HG02885 (cell line): ENCODE measurements around the gene ATP6V1C2.
"Not testable (repeated sequence)": the region's sequence is repeated elsewhere in the genome, so short reads cannot be mapped to it uniquely, and the experiment has no call there.

ENCODE experiments used
- ATAC-seq: cut with Tn5 transposase; IDR thresholded peaks from one replicate; pipeline ENCODE4 v1.9.1; 2021; ENCODE audit warnings: mild to moderate bottlenecking; ENCODE audit not compliant: unreplicated experiment, poor library complexity

The ATP6V1C2 gene

DNA sequence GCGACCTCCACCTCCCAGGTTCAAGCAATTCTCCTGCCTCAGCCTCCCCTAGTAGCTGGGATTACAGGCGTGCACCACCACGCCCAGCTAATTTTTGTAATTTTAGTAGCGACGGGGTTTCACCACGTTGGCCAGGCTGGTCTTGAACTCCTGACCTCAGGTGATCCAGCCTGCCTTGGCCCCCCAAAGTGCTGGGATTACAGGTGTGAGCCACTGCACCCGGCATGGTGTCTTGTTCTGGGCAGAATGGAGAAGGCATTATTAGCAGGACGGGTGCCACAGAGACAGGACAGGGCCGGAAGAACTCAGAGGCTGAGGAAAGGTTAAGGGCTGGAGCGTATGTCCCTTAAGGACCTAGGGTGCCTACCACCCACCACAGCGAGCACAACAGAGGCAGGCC is 59.4 kb downstream of the ATP6V1C2 start:
- ATAC-seq = not testable (repeated sequence)

GRCh38 chr2:10781746-10782145 is 60.3 kb downstream of the ATP6V1C2 start:
- ATAC-seq = no peak

DNA sequence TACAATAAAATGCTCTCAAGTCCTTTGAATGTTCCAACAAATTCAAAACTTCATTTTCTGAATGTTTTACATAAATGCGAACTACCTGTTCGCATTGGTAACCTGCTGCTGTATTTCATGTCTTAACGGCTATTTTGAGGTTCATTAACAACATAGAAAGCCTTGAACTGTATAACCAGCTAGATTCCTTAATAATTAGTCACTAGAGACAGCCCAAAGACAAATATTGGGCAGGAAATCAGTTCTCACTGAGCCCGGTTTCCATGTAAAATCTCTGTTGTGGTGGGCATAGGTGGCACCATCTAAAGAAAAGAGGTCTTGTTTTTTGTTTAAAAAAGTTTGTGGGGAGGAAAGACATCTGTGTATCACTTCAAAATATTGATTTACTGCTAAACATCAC is 62.0 kb downstream of the ATP6V1C2 start:
- ATAC-seq = no peak

GRCh38 chr2:10784719-10785118 is 63.3 kb downstream of the ATP6V1C2 start:
- no peak for ATAC-seq

DNA sequence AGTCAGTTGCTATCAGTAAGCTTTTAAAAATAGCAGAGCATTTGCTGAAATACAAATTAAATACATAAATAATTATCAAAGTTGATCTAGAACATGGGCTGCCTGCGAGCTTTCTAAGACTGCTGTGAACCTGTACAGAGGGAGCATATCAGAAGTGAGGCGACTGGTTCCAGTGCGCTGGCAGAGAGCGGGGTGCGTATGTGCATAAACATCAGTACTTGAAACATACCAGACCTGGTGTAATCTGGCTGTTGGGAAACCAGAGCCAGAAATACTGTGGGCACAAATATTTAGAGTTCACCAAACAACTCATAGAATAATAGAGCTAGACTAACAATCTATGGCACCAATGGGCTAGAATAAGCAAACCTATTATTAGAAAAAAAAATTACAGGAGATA is 63.8 kb downstream of the ATP6V1C2 start:
- no peak for ATAC-seq

DNA sequence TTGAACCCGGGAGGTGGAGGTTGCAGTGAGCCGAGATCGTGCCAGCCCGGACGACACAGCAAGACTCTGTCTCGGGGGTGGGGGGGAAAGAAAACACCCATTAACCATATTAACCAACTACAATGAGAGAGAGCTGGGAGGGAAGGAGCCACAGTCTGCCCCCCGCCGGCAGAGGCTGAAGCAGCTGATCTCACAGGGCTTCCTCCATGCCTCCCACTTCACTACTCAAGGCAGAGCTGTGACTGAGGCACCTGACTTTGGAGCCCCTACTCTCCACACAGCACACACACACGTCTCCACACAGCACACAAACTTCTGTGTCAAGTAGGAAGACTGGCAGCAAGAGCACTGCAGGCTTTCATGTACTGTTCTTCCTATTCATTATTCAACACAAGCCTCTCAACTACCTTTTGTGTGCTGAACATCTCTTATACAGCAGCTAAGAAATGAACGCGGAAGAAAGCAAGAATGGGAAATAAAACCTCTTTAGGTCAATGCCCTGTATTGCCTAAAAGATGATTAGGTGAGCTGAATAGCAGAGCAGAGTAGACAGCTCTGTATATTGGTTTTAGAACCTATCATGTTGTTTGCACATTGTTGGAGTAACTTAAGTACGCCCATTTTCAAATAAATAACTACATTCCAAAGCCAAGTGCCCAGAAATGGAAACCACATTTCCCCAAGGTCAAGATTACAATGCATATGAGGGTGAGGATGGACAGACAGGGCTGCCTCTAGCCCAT is 65.0 kb downstream of the ATP6V1C2 start:
- ATAC-seq = no peak

DNA sequence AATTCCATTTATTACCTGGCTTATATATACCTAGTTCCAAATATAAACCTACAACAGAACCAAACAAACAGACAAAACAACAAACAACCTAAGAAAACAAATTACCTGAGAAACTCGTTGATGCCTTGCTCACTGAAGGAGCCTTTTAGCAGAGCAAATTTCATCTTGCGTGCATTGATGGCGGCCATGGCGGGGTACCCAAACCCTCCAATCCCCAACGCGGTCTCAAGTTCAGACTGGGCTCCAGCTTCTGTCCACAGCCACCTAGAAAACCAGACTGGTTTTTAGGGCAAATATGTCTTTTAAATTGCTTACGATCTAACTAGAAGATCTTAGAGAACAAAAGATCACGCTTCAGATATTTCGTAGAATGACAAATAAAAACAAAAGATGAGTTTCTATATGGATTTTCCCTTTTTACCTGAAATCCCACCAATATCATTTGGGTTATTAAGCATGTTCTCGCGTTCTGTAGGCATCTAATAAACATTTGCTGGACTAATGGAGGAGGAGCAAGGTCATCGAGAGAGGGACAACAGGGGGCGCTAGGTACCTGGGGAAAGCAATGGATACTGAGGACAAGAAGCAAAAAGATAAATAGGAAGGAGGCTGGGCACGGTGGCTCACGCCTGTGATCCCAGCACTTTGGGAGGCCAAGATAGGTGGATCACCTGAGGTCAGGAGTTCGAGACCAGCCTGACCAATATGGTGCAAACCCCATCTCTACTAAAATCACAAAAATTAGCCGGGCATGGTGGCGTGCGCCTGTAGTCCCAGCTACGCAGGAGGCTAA is 65.9 kb downstream of the ATP6V1C2 start:
- no peak for ATAC-seq

GRCh38 chr2:10788855-10789254 is 67.4 kb downstream of the ATP6V1C2 start:
- no peak for ATAC-seq

DNA sequence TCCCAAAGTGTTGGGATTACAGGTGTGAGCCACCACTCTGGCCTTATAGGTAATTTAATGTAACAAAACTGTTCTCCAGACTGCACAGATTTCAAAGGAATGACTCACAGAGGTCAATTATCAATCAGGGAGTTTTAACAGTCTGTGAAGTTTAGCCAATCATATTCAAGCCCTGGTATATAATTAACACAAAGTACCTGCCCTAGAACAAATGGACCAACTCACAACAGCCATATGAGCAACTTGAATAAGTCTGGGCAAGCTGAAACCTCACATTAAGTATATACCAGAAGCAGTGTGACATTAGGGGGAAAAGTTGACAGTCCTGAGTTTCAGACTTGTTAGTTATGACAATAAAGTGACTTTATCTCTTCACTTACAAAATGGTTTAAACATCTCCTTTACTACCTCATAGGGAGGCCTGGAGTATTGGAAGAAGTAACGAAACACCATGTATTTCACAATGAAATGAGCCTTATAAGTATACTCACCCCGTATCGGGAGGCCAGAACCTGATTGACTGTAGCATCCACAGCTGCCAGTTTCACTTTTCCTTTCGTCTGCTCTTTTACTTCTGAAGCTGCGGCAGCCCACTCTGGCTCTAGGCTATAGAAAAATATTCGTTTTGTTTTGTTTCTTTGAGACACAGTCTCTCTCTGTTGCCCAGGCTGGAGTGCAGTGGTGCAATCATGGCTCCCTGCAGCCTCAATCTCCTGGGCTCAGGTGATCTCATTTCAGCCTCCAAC is 69.0 kb downstream of the ATP6V1C2 start:
- peak; percentile 90 for ATAC-seq

DNA sequence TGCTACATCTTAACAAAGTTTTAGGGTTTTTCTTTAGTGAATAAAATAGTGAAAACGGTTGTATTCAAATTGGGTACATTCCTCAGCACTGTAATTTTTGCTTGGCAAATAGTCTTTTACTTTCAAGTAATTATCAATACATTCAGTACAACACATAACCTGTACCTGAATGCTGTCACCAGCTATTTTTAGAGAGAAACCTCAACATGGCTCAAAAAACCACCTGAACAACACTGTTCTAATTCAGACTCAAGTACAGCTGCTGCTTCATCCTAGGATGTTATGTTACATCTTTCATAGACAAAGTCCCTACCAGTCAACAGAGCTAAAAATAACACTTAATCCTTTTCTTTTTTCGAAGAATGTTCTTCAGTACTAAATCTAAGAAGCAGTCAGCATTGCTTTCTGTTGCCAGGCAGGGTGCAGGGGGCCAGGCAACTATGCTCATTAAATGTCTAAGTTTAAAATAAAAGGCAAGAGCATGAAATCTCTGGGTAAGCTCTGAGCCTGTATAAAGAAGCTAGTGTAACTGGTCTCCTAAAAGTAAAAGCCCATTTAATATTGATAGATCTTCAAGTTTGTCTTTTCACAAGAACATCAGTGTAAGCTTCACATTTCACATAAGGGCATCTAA is 70.7 kb downstream of the ATP6V1C2 start:
- peak; percentile 57 for ATAC-seq

DNA sequence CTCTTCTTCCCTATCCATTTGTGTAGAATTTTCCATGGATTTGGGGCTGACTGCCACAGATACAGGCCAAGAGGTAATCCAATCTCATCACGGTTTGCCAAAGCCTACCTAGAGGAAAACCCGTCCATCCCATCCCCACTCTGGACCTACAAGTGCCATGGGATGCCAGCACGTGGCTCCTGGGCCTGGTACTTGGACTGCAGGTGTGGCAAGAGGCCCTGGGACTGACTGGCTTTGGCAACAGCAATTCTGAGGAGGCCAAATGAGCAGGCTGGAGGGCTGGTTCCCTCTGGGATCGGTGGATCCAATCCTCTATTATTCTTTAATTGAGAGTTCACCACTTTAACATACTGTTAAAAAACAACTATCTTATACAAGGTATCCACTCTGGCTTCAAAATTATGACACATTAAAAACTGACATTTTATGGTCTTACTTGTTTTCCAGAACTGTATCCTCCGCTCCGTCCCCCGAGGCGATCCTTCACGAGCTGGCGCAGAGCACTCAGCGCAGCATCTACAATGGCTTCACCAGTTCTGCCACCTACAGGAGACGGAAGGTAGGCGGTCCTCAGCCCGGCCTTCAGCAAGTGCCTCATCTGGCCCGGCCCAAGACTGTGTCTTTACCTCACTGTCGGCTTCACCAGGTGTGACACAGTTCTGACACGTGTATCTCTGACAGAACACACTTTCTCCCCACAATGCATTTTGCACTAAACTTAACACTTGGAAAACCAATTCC is 71.4 kb downstream of the ATP6V1C2 start:
- ATAC-seq = no peak

DNA sequence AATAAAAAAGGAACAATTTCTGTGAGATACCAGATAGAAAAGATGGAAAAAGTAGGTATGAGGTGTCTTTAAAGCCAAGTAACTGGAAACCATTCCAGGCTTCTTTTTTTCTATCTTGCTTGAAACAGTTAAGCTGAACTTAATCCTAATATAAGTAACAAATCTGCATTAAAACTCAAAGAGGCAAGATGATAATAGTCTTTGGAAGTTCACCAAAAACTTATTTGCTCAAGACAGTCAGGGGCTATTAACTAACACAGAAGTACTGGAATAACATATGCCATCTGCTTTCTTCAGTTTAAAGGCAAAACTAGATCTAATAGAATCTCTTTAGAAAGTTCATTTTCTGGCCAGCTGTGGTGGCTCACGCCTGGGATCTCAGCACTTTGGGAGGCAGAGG is 72.4 kb downstream of the ATP6V1C2 start:
- no peak for ATAC-seq

GRCh38 chr2:10794876-10795275 is 73.4 kb downstream of the ATP6V1C2 start:
- ATAC-seq = no peak

- no peak for ATAC-seq
Measured at GRCh38 chr2:10795508-10796046, 74.1 kb downstream of the ATP6V1C2 start.

GRCh38 chr2:10796703-10797102 is 75.3 kb downstream of the ATP6V1C2 start:
- ATAC-seq = no peak

DNA sequence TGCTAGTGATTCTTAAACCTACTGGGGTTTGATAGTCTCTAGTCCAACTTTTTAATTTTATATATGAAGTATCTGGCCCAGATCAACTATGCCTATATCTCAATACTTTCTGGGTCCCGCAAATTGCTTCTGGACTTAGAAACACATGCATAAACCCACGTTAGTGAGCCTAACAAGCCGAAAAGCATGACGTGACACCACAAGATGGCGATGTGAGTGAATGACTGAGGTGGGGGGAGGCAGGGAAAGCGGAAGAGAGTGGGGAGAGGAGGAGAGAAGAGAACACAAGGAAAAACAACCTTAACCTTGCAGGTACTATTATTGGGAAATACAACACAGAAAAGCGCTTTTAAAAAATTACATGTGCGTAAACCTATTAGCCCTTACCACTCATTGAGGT is 77.4 kb downstream of the ATP6V1C2 start:
- ATAC-seq = no peak

- no peak for ATAC-seq
Measured at GRCh38 chr2:10800163-10800562, 78.7 kb downstream of the ATP6V1C2 start.

GRCh38 chr2:10802657-10803056 is 81.2 kb downstream of the ATP6V1C2 start:
- no peak for ATAC-seq

- not testable (repeated sequence) for ATAC-seq
Measured at GRCh38 chr2:10805990-10806389, 84.6 kb downstream of the ATP6V1C2 start.

DNA sequence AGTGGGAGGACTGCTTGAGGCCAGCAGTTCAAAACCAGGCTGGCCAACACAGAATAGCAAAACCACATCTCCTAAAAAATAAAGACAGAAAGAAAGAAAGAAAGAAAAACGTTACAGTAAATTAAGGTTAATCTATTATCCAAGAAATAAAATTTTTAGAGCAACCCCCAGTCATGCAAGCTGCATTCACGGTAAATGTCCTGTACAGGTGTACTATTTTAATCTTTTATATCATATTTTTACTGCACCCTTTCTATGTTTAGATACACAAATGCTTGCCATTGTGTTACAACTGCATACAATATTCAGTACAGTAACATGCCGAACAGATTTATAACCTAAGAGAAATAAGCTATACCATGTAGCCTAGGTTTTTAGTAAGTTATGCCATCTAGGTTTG is 85.1 kb downstream of the ATP6V1C2 start:
- ATAC-seq = no peak
